HepG2 (cell line): ENCODE results near the gene PARP15. TPM values are rescaled to one million over a fixed set of nuclear protein-coding genes. Genes with fewer than 3 reads are reported as not detected.

Source experiments
- ATAC-seq: fragments of 200-7000 bp; cut with Tn5 transposase; 3 replicates; pipeline ENCODE4 v1.9.1; 2020; ENCODE audit warnings: mild to moderate bottlenecking, moderate library complexity
- BruUV-seq: library from RNA; stranded (reverse); fragments of 400-500 nt; replicated peaks from 2 replicates; lab custom pipeline; 2021; lab: Mats Ljungman, UMichigan
- CTCF ChIA-PET: fragments of 300-600 bp; formaldehyde crosslinking; extraction: SDS; loops from one replicate; lab custom pipeline; 2021; ENCODE audit warnings: low total read pairs, inconsistent platforms, low intra/inter-chr PET ratio; lab: Yijun Ruan, JAX
- POLR2A ChIA-PET: fragments of 350-600 bp; sonication (Branson Sonifier 250); formaldehyde crosslinking; loops from one replicate; lab custom pipeline; 2020; ENCODE audit warnings: antibody characterized with exemption, inconsistent platforms; lab: Yijun Ruan, JAX
- DNase-seq: peaks from one replicate; pipeline ENCODE4 v3.0.0-alpha.2; 2015; ENCODE audit warnings: low spot score
- FAIRE-seq: peaks from 3 replicates; lab custom pipeline; 2011; peaks lifted over from hg19 to GRCh38; lab: Jason Lieb, UNC
- H2AFZ ChIP-seq: one replicate; pipeline ENCODE4 v1.6.1; 2011; ENCODE audit warnings: low read length, inconsistent platforms
- H3K27ac ChIP-seq: fragments of 300-600 bp; 3 replicates; pipeline ENCODE4 v1.8.0; 2011; ENCODE audit warnings: mixed run types, mild to moderate bottlenecking, mixed read lengths, low read length, inconsistent platforms; ENCODE audit not compliant: insufficient read depth; ENCODE audit errors: extremely low read length
- H3K27me3 ChIP-seq, 2 experiments: fragments of 200-600 bp in 1 of 2; 2 replicates in 1 of 2; 3 replicates in 1 of 2; pipeline versions ENCODE4 v1.6.0 to v1.8.0; 2011; ENCODE audit warnings: low read length in 2 of 2, mild to moderate bottlenecking in 2 of 2, moderate library complexity in 2 of 2, inconsistent platforms in 1 of 2; ENCODE audit not compliant: insufficient read depth in 2 of 2, control insufficient read depth in 1 of 2
- H3K36me3 ChIP-seq, 2 experiments: fragments of 200-600 bp in 1 of 2; replicated peaks in 1 of 2; 2 replicates in 1 of 2; 3 replicates in 1 of 2; pipeline versions ENCODE4 v1.5.1 to v1.8.0; 2011; ENCODE audit warnings: low read length in 2 of 2, inconsistent platforms in 1 of 2; ENCODE audit not compliant: insufficient read depth in 2 of 2, control insufficient read depth in 1 of 2
- H3K4me1 ChIP-seq: 2 replicates; pipeline ENCODE4 v1.5.1; 2012; ENCODE audit warnings: low read length, inconsistent platforms; ENCODE audit not compliant: insufficient read depth
- H3K4me2 ChIP-seq: 2 replicates; pipeline ENCODE4 v1.6.0; 2011; ENCODE audit warnings: low read depth, low read length, inconsistent platforms
- H3K4me3 ChIP-seq, 3 experiments: fragments of 200-600 bp in 1 of 3; sonication (generic), shearing (Covaris generic) in 1 of 3; replicated peaks in 1 of 3; 2 replicates each; pipeline ENCODE4 v1.5.1; 2011 to 2016; ENCODE audit warnings: low read length in 3 of 3, inconsistent platforms in 2 of 3, low read depth in 2 of 3, mild to moderate bottlenecking in 2 of 3, control low read depth in 1 of 3, mixed read lengths in 1 of 3; ENCODE audit not compliant: insufficient read depth in 1 of 3
- H3K79me2 ChIP-seq: one replicate; pipeline ENCODE4 v1.6.1; 2011; ENCODE audit warnings: low read length, inconsistent platforms; ENCODE audit not compliant: insufficient read depth
- H3K9ac ChIP-seq: 2 replicates; pipeline ENCODE4 v1.6.0; 2011; ENCODE audit warnings: mild to moderate bottlenecking, low read depth, low read length, inconsistent platforms; ENCODE audit not compliant: insufficient read depth
- H3K9me3 ChIP-seq: 2 replicates; pipeline ENCODE4 v1.5.1; 2012; ENCODE audit warnings: mild to moderate bottlenecking, low read length
- H4K20me1 ChIP-seq: 2 replicates; pipeline ENCODE4 v1.6.0; 2011; ENCODE audit warnings: inconsistent platforms, mild to moderate bottlenecking, low read length, moderate library complexity; ENCODE audit not compliant: insufficient read depth
- CTCF ChIP-seq: sonication (generic); formaldehyde crosslinking; IDR thresholded peaks from 2 replicates; pipeline ENCODE4 v1.5.0; 2020; ENCODE audit warnings: mild to moderate bottlenecking, missing genetic modification reagents, moderate library complexity
- ISL2 ChIP-seq: sonication (generic); formaldehyde crosslinking; IDR thresholded peaks from 2 replicates; pipeline ENCODE4 v1.5.0; 2020; ENCODE audit warnings: missing genetic modification reagents
- MLXIP ChIP-seq: sonication (generic); formaldehyde crosslinking; IDR thresholded peaks from 2 replicates; pipeline ENCODE4 v1.9.0; 2021; ENCODE audit warnings: missing genetic modification reagents, borderline replicate concordance
- MNT ChIP-seq: fragments of 450-650 bp; IDR thresholded peaks from 2 replicates; pipeline ENCODE4 v1.6.1; 2016
- NFE2L1 ChIP-seq: sonication (generic); formaldehyde crosslinking; IDR thresholded peaks from 2 replicates; pipeline ENCODE4 v1.4.0; 2020; ENCODE audit warnings: missing genetic modification reagents, mild to moderate bottlenecking, borderline replicate concordance
- POLR2AphosphoS2 ChIP-seq: IDR thresholded peaks from 2 replicates; pipeline ENCODE4 v1.6.1; 2011; ENCODE audit warnings: low read depth, low read length, improper control_type of control experiment
- SAP130 ChIP-seq: IDR thresholded peaks from 2 replicates; pipeline ENCODE4 v1.6.1; 2016; ENCODE audit warnings: low read depth
- STAG1 ChIP-seq: sonication (generic); formaldehyde crosslinking; IDR thresholded peaks from 2 replicates; pipeline ENCODE4 v1.4.0; 2020; ENCODE audit warnings: missing genetic modification reagents
- ZNF281 ChIP-seq: sonication (generic); formaldehyde crosslinking; IDR thresholded peaks from 2 replicates; pipeline ENCODE4 v1.4.0; 2020; ENCODE audit warnings: missing genetic modification reagents, borderline replicate concordance
- ZNF329 ChIP-seq: sonication (generic); formaldehyde crosslinking; IDR thresholded peaks from 2 replicates; pipeline ENCODE4 v1.9.0; 2021; ENCODE audit warnings: low read depth, mild to moderate bottlenecking, missing genetic modification reagents
- ZNF441 ChIP-seq: sonication (generic); formaldehyde crosslinking; IDR thresholded peaks from 2 replicates; pipeline ENCODE4 v1.7.0; 2021; ENCODE audit warnings: missing genetic modification reagents, borderline replicate concordance
- ZSCAN22 ChIP-seq: sonication (generic); formaldehyde crosslinking; IDR thresholded peaks from 2 replicates; pipeline ENCODE4 v1.4.0; 2020; ENCODE audit warnings: mild to moderate bottlenecking, missing genetic modification reagents
- WGBS: methylation state at CpG from one replicate; pipeline ENCODE4 v1.1.6; 2017; ENCODE audit warnings: low lambda C conversion rate; 5-methylcytosine and 5-hydroxymethylcytosine counted together
- in situ Hi-C: cut with HindIII; loops from 2 replicates; pipeline ENCODE4 v1.10.0; 2017; ENCODE audit warnings: low pct_unique_long_range_greater_than_20kb; ENCODE audit not compliant: extremely low pct_ligation_motif_present
- intact Hi-C: fragments of 100-400 bp; cut with micrococcal nuclease; formaldehyde crosslinking; loops from one replicate; pipeline ENCODE4 v1.10.0; 2022; ENCODE audit not compliant: unreplicated experiment
- polyA plus RNA-seq, 8 experiments: library from polyadenylated mRNA; depleted of rRNA in 3 of 8; stranded (reverse) in 7 of 8; unstranded in 1 of 8; fragments of >200 nt; fragmentation: Illumina TruSeq in 4 of 8; extraction: Trizol in 4 of 8; gene quantifications; 2 replicates each; pipeline versions ENCODE4 v1.2.1 to v1.2.3, GENCODE V29; 2011 to 2016; ENCODE audit warnings: low read depth in 4 of 8, missing spikeins in 1 of 8, mixed read lengths in 1 of 8; ENCODE audit not compliant: insufficient read depth in 1 of 8
- total RNA-seq, 5 experiments: library from RNA; depleted of rRNA; stranded (reverse); fragments of >200 nt; fragmentation: Illumina TruSeq; extraction: Trizol; gene quantifications; 2 replicates each; pipeline ENCODE4 v1.2.3, GENCODE V29; 2016; ENCODE audit warnings: low read depth in 1 of 5
- TF ChIP-seq, protein P1 (sequence below): sonication (generic); IDR thresholded peaks from 2 replicates; pipeline ENCODE4 v1.6.1; 2016; ENCODE audit warnings: low read depth, borderline replicate concordance

PARP15 gene
- total and polyA plus RNA-seq, 2 of the 13 experiments (the other 11 are each of a cell fraction or from before 2014, with no cell fraction given): 0.02 TPM; not detected in 1

- Histone ChIP-seq H4K20me1 (no peaks in the 10 kb centered on the region), H3K4me3 (no peak overlapping the region), H3K4me2 (no peak overlapping the region), H3K27me3 (peaks cover 0 to 21% of the 10 kb centered on the region in 2 experiments; a peak in 2 of 5 replicates), H3K27ac (no peak overlapping the region), H3K36me3 (no peaks in the 10 kb centered on the region), H3K4me1 (no peaks in the 10 kb centered on the region), H2AFZ (no peak overlapping the region), H3K9me3 (no peaks in the 10 kb centered on the region), H3K9ac (no peak overlapping the region), H3K79me2 (no peaks in the 10 kb centered on the region)
- FAIRE-seq (no peak), ATAC-seq (peak; percentile 69), DNase-seq (peak; percentile 23)
- ChIA-PET POLR2A (interaction anchor here (1.2 kb wide), 1 partner anchor 102 kb away, joined by 3 read pairs; no protein-coding TSS in a partner anchor), CTCF (interaction anchor here (0.9 to 1.2 kb wide), 2 partner anchors 100 to 268 kb away, joined by 3 to 6 read pairs; no protein-coding TSS in a partner anchor)
- 26% methylated on average over 14 of the region's 14 CpGs for WGBS
- BruUV-seq: no TSS peak
- intact Hi-C loops (loop anchor here (1.0 to 2.0 kb wide), 2 partner anchors 100 to 268 kb away; no protein-coding TSS in a partner anchor), in situ Hi-C loops (no loop called here)
- TF ChIP-seq ZNF281 (CRISPR knock-in tag) (no peak), ZSCAN22 (CRISPR knock-in tag) (no peak), POLR2AphosphoS2 (no peak), ZNF329 (CRISPR knock-in tag) (no peak), NFE2L1 (CRISPR knock-in tag) (no peak), MNT (no peak), MLXIP (CRISPR knock-in tag) (no peak), STAG1 (CRISPR knock-in tag) (peak; percentile 79), ZNF441 (no peak), ISL2 (CRISPR knock-in tag) (no peak), CTCF (peak; percentile 67), SAP130 (CRISPR knock-in tag) (peak; percentile 21; the same call in 1 of the 2 replicates)
- TF ChIP-seq, protein P1, sequence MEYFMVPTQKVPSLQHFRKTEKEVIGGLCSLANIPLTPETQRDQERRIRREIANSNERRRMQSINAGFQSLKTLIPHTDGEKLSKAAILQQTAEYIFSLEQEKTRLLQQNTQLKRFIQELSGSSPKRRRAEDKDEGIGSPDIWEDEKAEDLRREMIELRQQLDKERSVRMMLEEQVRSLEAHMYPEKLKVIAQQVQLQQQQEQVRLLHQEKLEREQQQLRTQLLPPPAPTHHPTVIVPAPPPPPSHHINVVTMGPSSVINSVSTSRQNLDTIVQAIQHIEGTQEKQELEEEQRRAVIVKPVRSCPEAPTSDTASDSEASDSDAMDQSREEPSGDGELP: peak; percentile 49; the same call in 1 of the 2 replicates
Observed at GRCh38 chr3:122660297-122660974, 83.0 kb downstream of the PARP15 start.
